Measurements from ENCODE around the gene MED23. TPM values are rescaled to one million over a fixed set of nuclear protein-coding genes. Genes with fewer than 3 reads are reported as not detected.
A peak's percentile ranks its signal among the peaks of the same experiment; 100 is the strongest.

Gene MED23
- 10 to 100 TPM; 10.1 to 22.5 (median 13.6) TPM for polyA plus RNA-seq (ENCODE audit: low read depth in 6 of 6)

- Mint-ChIP-seq H3K9me3 (no peaks in the 10 kb centered on the region), H3K36me3 (peaks cover 0 to 6% of the 10 kb centered on the region in 2 donors)
These were observed at the start of gene MED23 for GRCh38 chr6:131627724-131628682. Gene MED23 (minus strand): TSS chr6:131628242. CDS start chr6:131628049, 193 bp downstream.

GRCh38 chr6:131673184-131673583, 45.1 kb upstream of the MED23 start:
- no peak for ATAC-seq (ENCODE audit: low read depth in 2 of 2)
- no peak overlapping the region for H3K4me3 Mint-ChIP-seq
- H3K27ac Mint-ChIP-seq: no peak overlapping the region
- peaks cover 0 to 4% (median 0%) of the 10 kb centered on the region in 3 donors for H3K27me3 Mint-ChIP-seq
- peaks cover 0 to 3% (median 0%) of the 10 kb centered on the region in 3 donors for H3K4me1 Mint-ChIP-seq
- peaks cover 0 to 3% (median 0%) of the 10 kb centered on the region in 7 donors for H3K9me3 Mint-ChIP-seq
- no peaks in the 10 kb centered on the region for H3K36me3 Mint-ChIP-seq
- DNase-seq: no peak

More at GRCh38 chr6:131627724-131628682, at the start of gene MED23:
- peak within 1 kb of the TSS; percentile 97 to 100 (median 98) for H3K4me3 Mint-ChIP-seq
- ATAC-seq (ENCODE audit: low read depth in 2 of 2) (peak; percentile 90 to 92), DNase-seq (peak; percentile 93)
- H3K27me3 Mint-ChIP-seq: no peaks in the 10 kb centered on the region
- H3K27ac Mint-ChIP-seq: peak within 1 kb of the TSS; percentile 76 to 98 (median 94)
- peaks cover 21 to 30% (median 25%) of the 10 kb centered on the region in 3 donors for H3K4me1 Mint-ChIP-seq

GRCh38 chr6:131669891-131670290, 41.8 kb upstream of the MED23 start:
- H3K27me3 Mint-ChIP-seq: peaks cover 0 to 6% (median 0%) of the 10 kb centered on the region in 3 donors
- no peak overlapping the region for H3K27ac Mint-ChIP-seq
- H3K4me3 Mint-ChIP-seq: no peak overlapping the region
- H3K9me3 Mint-ChIP-seq: peaks cover 0 to 3% (median 0%) of the 10 kb centered on the region in 7 donors
- DNase-seq (no peak), ATAC-seq (ENCODE audit: low read depth in 2 of 2) (no peak)
- no peaks in the 10 kb centered on the region for H3K36me3 Mint-ChIP-seq
- peaks cover 0 to 3% (median 0%) of the 10 kb centered on the region in 3 donors for H3K4me1 Mint-ChIP-seq

- H3K36me3 Mint-ChIP-seq: no peaks in the 10 kb centered on the region
- DNase-seq (no peak), ATAC-seq (ENCODE audit: low read depth in 2 of 2) (no peak)
- H3K27ac Mint-ChIP-seq: no peak overlapping the region
- peaks cover 0 to 6% (median 0%) of the 10 kb centered on the region in 3 donors for H3K27me3 Mint-ChIP-seq
- peaks cover 0 to 3% (median 0%) of the 10 kb centered on the region in 3 donors for H3K4me1 Mint-ChIP-seq
- no peak overlapping the region for H3K4me3 Mint-ChIP-seq
- H3K9me3 Mint-ChIP-seq: peaks cover 0 to 2% (median 0%) of the 10 kb centered on the region in 7 donors
These were observed 35.6 kb upstream of the MED23 start for GRCh38 chr6:131663578-131664165.

GRCh38 chr6:131660195-131660594, 32.2 kb upstream of the MED23 start:
- H3K4me3 Mint-ChIP-seq: no peak overlapping the region
- no peak for DNase-seq
- H3K27ac Mint-ChIP-seq: peak overlapping the region in 2 of 6 donors; percentile 28 to 43
- no peaks in the 10 kb centered on the region for H3K27me3 Mint-ChIP-seq
- peaks cover 0 to 2% (median 0%) of the 10 kb centered on the region in 7 donors for H3K9me3 Mint-ChIP-seq
- no peak for ATAC-seq (ENCODE audit: low read depth in 2 of 2)
- no peaks in the 10 kb centered on the region for H3K36me3 Mint-ChIP-seq
- peaks cover 0 to 4% (median 0%) of the 10 kb centered on the region in 3 donors for H3K4me1 Mint-ChIP-seq

GRCh38 chr6:131658287-131658686, 30.2 kb upstream of the MED23 start:
- Mint-ChIP-seq H3K27ac (no peak overlapping the region), H3K27me3 (no peaks in the 10 kb centered on the region), H3K4me1 (peaks cover 0 to 11% (median 5%) of the 10 kb centered on the region in 3 donors), H3K9me3 (peaks cover 0 to 2% (median 0%) of the 10 kb centered on the region in 7 donors), H3K36me3 (no peaks in the 10 kb centered on the region), H3K4me3 (no peak overlapping the region)
- ATAC-seq (ENCODE audit: low read depth in 2 of 2) (no peak), DNase-seq (no peak)

GRCh38 chr6:131657630-131658111, 29.6 kb upstream of the MED23 start:
- no peak overlapping the region for H3K4me3 Mint-ChIP-seq
- H3K27me3 Mint-ChIP-seq: no peaks in the 10 kb centered on the region
- H3K36me3 Mint-ChIP-seq: no peaks in the 10 kb centered on the region
- ATAC-seq (ENCODE audit: low read depth in 2 of 2) (no peak), DNase-seq (no peak)
- H3K4me1 Mint-ChIP-seq: peaks cover 0 to 11% (median 5%) of the 10 kb centered on the region in 3 donors
- peaks cover 0 to 2% (median 0%) of the 10 kb centered on the region in 7 donors for H3K9me3 Mint-ChIP-seq
- no peak overlapping the region for H3K27ac Mint-ChIP-seq

GRCh38 chr6:131657222-131657621, 29.2 kb upstream of the MED23 start:
- H3K9me3 Mint-ChIP-seq: peaks cover 0 to 2% (median 0%) of the 10 kb centered on the region in 7 donors
- H3K27ac Mint-ChIP-seq: peak overlapping the region in 1 of 6 donors; percentile 9
- no peaks in the 10 kb centered on the region for H3K27me3 Mint-ChIP-seq
- no peak overlapping the region for H3K4me3 Mint-ChIP-seq
- H3K36me3 Mint-ChIP-seq: no peaks in the 10 kb centered on the region
- peaks cover 0 to 11% (median 5%) of the 10 kb centered on the region in 3 donors for H3K4me1 Mint-ChIP-seq
- DNase-seq: no peak
- no peak for ATAC-seq (ENCODE audit: low read depth in 2 of 2)

GRCh38 chr6:131656667-131657066, 28.6 kb upstream of the MED23 start:
- Mint-ChIP-seq H3K27me3 (no peaks in the 10 kb centered on the region), H3K36me3 (no peaks in the 10 kb centered on the region), H3K4me3 (no peak overlapping the region), H3K4me1 (peaks cover 0 to 11% (median 5%) of the 10 kb centered on the region in 3 donors), H3K9me3 (peaks cover 0 to under 1% (median 0%) of the 10 kb centered on the region in 7 donors), H3K27ac (no peak overlapping the region)
- no peak for ATAC-seq (ENCODE audit: low read depth in 2 of 2)
- DNase-seq: no peak

- peaks cover 0 to 11% (median 5%) of the 10 kb centered on the region in 3 donors for H3K4me1 Mint-ChIP-seq
- no peak for ATAC-seq (ENCODE audit: low read depth in 2 of 2)
- no peak for DNase-seq
- no peaks in the 10 kb centered on the region for H3K9me3 Mint-ChIP-seq
- no peaks in the 10 kb centered on the region for H3K36me3 Mint-ChIP-seq
- no peak overlapping the region for H3K4me3 Mint-ChIP-seq
- no peaks in the 10 kb centered on the region for H3K27me3 Mint-ChIP-seq
- peak overlapping the region in 1 of 6 donors; percentile 56 for H3K27ac Mint-ChIP-seq
These were observed 27.9 kb upstream of the MED23 start for GRCh38 chr6:131655951-131656350.

GRCh38 chr6:131655387-131655786, 27.3 kb upstream of the MED23 start:
- peak overlapping the region in 1 of 6 donors; percentile 71 for H3K27ac Mint-ChIP-seq
- H3K36me3 Mint-ChIP-seq: no peaks in the 10 kb centered on the region
- no peak for ATAC-seq (ENCODE audit: low read depth in 2 of 2)
- no peak for DNase-seq
- H3K9me3 Mint-ChIP-seq: no peaks in the 10 kb centered on the region
- H3K4me1 Mint-ChIP-seq: peaks cover 0 to 11% (median 5%) of the 10 kb centered on the region in 3 donors
- H3K4me3 Mint-ChIP-seq: no peak overlapping the region
- no peaks in the 10 kb centered on the region for H3K27me3 Mint-ChIP-seq

- H3K27me3 Mint-ChIP-seq: no peaks in the 10 kb centered on the region
- no peak overlapping the region for H3K4me3 Mint-ChIP-seq
- H3K36me3 Mint-ChIP-seq: no peaks in the 10 kb centered on the region
- no peak for DNase-seq
- H3K4me1 Mint-ChIP-seq: peaks cover 0 to 11% (median 5%) of the 10 kb centered on the region in 3 donors
- H3K27ac Mint-ChIP-seq: no peak overlapping the region
- H3K9me3 Mint-ChIP-seq: no peaks in the 10 kb centered on the region
- no peak for ATAC-seq (ENCODE audit: low read depth in 2 of 2)
These were observed 26.3 kb upstream of the MED23 start for GRCh38 chr6:131654326-131654725.

- no peak overlapping the region for H3K4me3 Mint-ChIP-seq
- H3K27me3 Mint-ChIP-seq: no peaks in the 10 kb centered on the region
- H3K4me1 Mint-ChIP-seq: peaks cover 0 to 11% (median 5%) of the 10 kb centered on the region in 3 donors
- no peak for DNase-seq
- H3K36me3 Mint-ChIP-seq: no peaks in the 10 kb centered on the region
- H3K27ac Mint-ChIP-seq: no peak overlapping the region
- H3K9me3 Mint-ChIP-seq: no peaks in the 10 kb centered on the region
- ATAC-seq (ENCODE audit: low read depth in 2 of 2): no peak
These were observed 24.4 kb upstream of the MED23 start for GRCh38 chr6:131652472-131652871.
